WTC11 (cell line): ENCODE results near the gene DPYSL3.

Source experiments
- CREB1 ChIP-seq: sonication (generic); formaldehyde crosslinking; IDR thresholded peaks from 2 replicates; pipeline ENCODE4 v1.8.0; 2023; ENCODE audit warnings: mild to moderate bottlenecking, missing genetic modification reagents
- FOXJ3 ChIP-seq: sonication (generic); formaldehyde crosslinking; IDR thresholded peaks from 2 replicates; pipeline ENCODE4 v1.9.0; 2021; ENCODE audit warnings: missing genetic modification reagents, mild to moderate bottlenecking, borderline replicate concordance
- JUN ChIP-seq: sonication (generic); formaldehyde crosslinking; IDR thresholded peaks from 2 replicates; pipeline ENCODE4 v1.8.0; 2023; ENCODE audit warnings: mild to moderate bottlenecking, missing genetic modification reagents
- NFATC4 ChIP-seq: fragments of 250-450 bp; sonication (Bioruptor Pico); IDR thresholded peaks from 2 replicates; pipeline ENCODE4 v1.9.0; 2021; ENCODE audit warnings: mild to moderate bottlenecking
- NFE2L1 ChIP-seq: sonication (generic); formaldehyde crosslinking; IDR thresholded peaks from 2 replicates; pipeline ENCODE4 v1.8.1; 2023; ENCODE audit warnings: missing genetic modification reagents
- NR3C1 ChIP-seq: sonication (generic); formaldehyde crosslinking; conservative IDR thresholded peaks from 2 replicates; pipeline ENCODE4 v1.8.1; 2023; ENCODE audit warnings: low read depth, mild to moderate bottlenecking, missing genetic modification reagents
- TCF7 ChIP-seq: sonication (generic); formaldehyde crosslinking; IDR thresholded peaks from 2 replicates; pipeline ENCODE4 v1.8.0; 2022; ENCODE audit warnings: mild to moderate bottlenecking, low read depth, missing genetic modification reagents, moderate library complexity
- TF ChIP-seq, protein P1 (sequence below): fragments of 200-600 bp; IDR thresholded peaks from 2 replicates; pipeline ENCODE4 v1.8.0; 2022; ENCODE audit warnings: antibody characterized with exemption
- TF ChIP-seq, protein P2 (sequence below): sonication (generic); formaldehyde crosslinking; IDR thresholded peaks from 2 replicates; pipeline ENCODE4 v1.8.1; 2023; ENCODE audit warnings: mild to moderate bottlenecking, missing genetic modification reagents, moderate library complexity
- TF ChIP-seq, protein P3 (sequence below): sonication (generic); formaldehyde crosslinking; conservative IDR thresholded peaks from 2 replicates; pipeline ENCODE4 v1.8.1; 2022; ENCODE audit warnings: mild to moderate bottlenecking, missing genetic modification reagents

DNA sequence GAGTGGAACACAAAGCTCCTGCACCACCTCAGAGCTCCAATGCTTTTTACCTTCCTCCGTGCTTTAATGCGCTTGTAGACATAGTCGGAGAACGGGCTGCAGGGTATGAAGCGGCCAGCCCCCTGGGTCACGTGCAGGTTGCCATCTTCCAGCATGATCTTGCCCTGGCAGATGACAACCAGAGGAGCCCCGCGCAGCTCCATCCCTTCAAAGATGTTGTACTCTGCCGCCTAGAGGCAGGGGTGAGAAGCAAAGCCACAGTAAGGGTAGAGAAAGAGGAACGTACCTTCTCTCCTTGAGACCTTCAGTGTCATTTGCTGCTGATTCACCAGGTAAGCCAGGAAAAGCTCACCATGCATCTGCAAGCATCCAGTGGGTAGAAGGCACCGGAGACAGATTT lies 112.3 kb downstream of the DPYSL3 start:
- TF ChIP-seq, protein P1, sequence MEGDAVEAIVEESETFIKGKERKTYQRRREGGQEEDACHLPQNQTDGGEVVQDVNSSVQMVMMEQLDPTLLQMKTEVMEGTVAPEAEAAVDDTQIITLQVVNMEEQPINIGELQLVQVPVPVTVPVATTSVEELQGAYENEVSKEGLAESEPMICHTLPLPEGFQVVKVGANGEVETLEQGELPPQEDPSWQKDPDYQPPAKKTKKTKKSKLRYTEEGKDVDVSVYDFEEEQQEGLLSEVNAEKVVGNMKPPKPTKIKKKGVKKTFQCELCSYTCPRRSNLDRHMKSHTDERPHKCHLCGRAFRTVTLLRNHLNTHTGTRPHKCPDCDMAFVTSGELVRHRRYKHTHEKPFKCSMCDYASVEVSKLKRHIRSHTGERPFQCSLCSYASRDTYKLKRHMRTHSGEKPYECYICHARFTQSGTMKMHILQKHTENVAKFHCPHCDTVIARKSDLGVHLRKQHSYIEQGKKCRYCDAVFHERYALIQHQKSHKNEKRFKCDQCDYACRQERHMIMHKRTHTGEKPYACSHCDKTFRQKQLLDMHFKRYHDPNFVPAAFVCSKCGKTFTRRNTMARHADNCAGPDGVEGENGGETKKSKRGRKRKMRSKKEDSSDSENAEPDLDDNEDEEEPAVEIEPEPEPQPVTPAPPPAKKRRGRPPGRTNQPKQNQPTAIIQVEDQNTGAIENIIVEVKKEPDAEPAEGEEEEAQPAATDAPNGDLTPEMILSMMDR: no peak
- TF ChIP-seq TCF7 (no peak), NFE2L1 (CRISPR knock-in tag) (no peak), FOXJ3 (CRISPR knock-in tag) (no peak), NFATC4 (CRISPR knock-in tag) (no peak), CREB1 (CRISPR knock-in tag) (no peak), JUN (CRISPR knock-in tag) (no peak), NR3C1 (CRISPR knock-in tag) (no peak)
- TF ChIP-seq, protein P2, sequence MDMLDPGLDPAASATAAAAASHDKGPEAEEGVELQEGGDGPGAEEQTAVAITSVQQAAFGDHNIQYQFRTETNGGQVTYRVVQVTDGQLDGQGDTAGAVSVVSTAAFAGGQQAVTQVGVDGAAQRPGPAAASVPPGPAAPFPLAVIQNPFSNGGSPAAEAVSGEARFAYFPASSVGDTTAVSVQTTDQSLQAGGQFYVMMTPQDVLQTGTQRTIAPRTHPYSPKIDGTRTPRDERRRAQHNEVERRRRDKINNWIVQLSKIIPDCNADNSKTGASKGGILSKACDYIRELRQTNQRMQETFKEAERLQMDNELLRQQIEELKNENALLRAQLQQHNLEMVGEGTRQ (CRISPR knock-in tag): no peak
- TF ChIP-seq, protein P3, sequence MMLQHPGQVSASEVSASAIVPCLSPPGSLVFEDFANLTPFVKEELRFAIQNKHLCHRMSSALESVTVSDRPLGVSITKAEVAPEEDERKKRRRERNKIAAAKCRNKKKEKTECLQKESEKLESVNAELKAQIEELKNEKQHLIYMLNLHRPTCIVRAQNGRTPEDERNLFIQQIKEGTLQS (CRISPR knock-in tag): no peak
